Daoy (cell line): ENCODE results near the gene TRIM66. TPM values are rescaled to one million over a fixed set of nuclear protein-coding genes. Genes with fewer than 3 reads are reported as not detected.

ENCODE experiments used
- DNase-seq: peaks from one replicate; pipeline ENCODE4 v3.0.0-alpha.2; 2015; ENCODE audit warnings: low read depth
- total RNA-seq: library from RNA; depleted of rRNA; stranded (reverse); fragments of >200 nt; shearing (Covaris generic); gene quantifications from 2 replicates; pipeline ENCODE4 v1.2.3, GENCODE V29; 2014

Gene TRIM66
- total RNA-seq, 1 experiment from 2014 or later = 3.7 TPM

- DNase-seq = no peak
These were observed 71.8 kb downstream of the TRIM66 start for GRCh38 chr11:8610532-8611116.

GRCh38 chr11:8608652-8609051 is 73.8 kb downstream of the TRIM66 start:
- peak; percentile 25 for DNase-seq

- DNase-seq = no peak
These were observed 76.4 kb downstream of the TRIM66 start for GRCh38 chr11:8605971-8606563.

GRCh38 chr11:8604078-8604723 is 78.3 kb downstream of the TRIM66 start:
- peak; percentile 89 for DNase-seq

- no peak for DNase-seq
These were observed 78.8 kb downstream of the TRIM66 start for GRCh38 chr11:8603696-8604077.

- no peak for DNase-seq
These were observed 80.9 kb downstream of the TRIM66 start for GRCh38 chr11:8601376-8602133.

GRCh38 chr11:8598506-8598905 is 84.0 kb downstream of the TRIM66 start:
- DNase-seq = no peak

- no peak for DNase-seq
These were observed 85.3 kb downstream of the TRIM66 start for GRCh38 chr11:8597182-8597581.

- DNase-seq = no peak
These were observed 85.9 kb downstream of the TRIM66 start for GRCh38 chr11:8596504-8597046.

- DNase-seq = peak; percentile 74
These were observed 88.2 kb downstream of the TRIM66 start, which contains the start of gene STK33 for GRCh38 chr11:8593935-8594909. STK33 (minus strand) TSS chr11:8594228; CDS start chr11:8474905, 119,323 bp downstream.

- DNase-seq = no peak
These were observed 89.0 kb downstream of the TRIM66 start for GRCh38 chr11:8593455-8593854.

GRCh38 chr11:8587915-8588314 is 94.5 kb downstream of the TRIM66 start:
- DNase-seq = no peak

- no peak for DNase-seq
These were observed 95.7 kb downstream of the TRIM66 start for GRCh38 chr11:8586805-8587204.

GRCh38 chr11:8586184-8586583 is 96.3 kb downstream of the TRIM66 start:
- no peak for DNase-seq

GRCh38 chr11:8584511-8584910 is 98.0 kb downstream of the TRIM66 start:
- DNase-seq = no peak

- no peak for DNase-seq
These were observed 98.4 kb downstream of the TRIM66 start for GRCh38 chr11:8584082-8584481.

- DNase-seq = no peak
These were observed 101.2 kb downstream of the TRIM66 start for GRCh38 chr11:8581300-8581699.

GRCh38 chr11:8577791-8578581 is 104.5 kb downstream of the TRIM66 start:
- DNase-seq = no peak

GRCh38 chr11:8574798-8575197 is 107.7 kb downstream of the TRIM66 start:
- no peak for DNase-seq

GRCh38 chr11:8573777-8574176 is 108.7 kb downstream of the TRIM66 start:
- DNase-seq = no peak
